ENCODE results near the gene MAEA.

Gene MAEA

GRCh38 chr4:1243451-1244080, 46.1 kb upstream of the MAEA start:
- no peak for FAIRE-seq

GRCh38 chr4:1244081-1244977, 45.4 kb upstream of the MAEA start:
- peak; percentile 14 for DNase-seq (ENCODE audit: insufficient read length, low spot score)

More at GRCh38 chr4:1243451-1244080, 46.1 kb upstream of the MAEA start:
- peak; percentile 16 for DNase-seq (ENCODE audit: insufficient read length, low spot score)
- TF ChIP-seq, protein P1, sequence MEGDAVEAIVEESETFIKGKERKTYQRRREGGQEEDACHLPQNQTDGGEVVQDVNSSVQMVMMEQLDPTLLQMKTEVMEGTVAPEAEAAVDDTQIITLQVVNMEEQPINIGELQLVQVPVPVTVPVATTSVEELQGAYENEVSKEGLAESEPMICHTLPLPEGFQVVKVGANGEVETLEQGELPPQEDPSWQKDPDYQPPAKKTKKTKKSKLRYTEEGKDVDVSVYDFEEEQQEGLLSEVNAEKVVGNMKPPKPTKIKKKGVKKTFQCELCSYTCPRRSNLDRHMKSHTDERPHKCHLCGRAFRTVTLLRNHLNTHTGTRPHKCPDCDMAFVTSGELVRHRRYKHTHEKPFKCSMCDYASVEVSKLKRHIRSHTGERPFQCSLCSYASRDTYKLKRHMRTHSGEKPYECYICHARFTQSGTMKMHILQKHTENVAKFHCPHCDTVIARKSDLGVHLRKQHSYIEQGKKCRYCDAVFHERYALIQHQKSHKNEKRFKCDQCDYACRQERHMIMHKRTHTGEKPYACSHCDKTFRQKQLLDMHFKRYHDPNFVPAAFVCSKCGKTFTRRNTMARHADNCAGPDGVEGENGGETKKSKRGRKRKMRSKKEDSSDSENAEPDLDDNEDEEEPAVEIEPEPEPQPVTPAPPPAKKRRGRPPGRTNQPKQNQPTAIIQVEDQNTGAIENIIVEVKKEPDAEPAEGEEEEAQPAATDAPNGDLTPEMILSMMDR (IDR thresholded peaks at IDR 0.05; ENCODE audit: insufficient read depth, missing control alignments), result no peak

DNA sequence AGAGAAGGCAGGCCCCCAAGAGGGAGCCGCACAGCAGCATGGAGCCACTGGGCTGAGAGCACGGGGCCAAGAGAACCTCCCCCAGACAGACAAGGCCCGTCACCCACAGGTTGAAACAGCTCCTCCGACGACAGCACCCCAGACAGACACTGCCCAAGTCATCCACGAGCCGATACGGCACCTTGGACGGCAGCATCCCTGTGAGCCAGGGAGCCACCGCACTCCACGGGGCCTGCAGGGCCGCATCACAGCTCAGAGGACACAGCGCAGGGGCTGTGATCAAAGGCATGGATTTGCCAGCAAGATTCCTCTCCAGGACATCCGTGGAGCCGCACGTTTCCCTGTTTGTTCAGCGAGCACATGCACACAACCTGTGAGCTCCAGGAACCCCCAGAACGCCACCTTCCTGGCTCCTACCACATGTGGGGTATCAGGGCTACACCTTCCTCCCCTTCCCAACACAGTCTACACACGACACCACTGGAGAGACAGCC, 44.7 kb upstream of the MAEA start:
- TF ChIP-seq, protein P1 (IDR thresholded peaks at IDR 0.05; ENCODE audit: insufficient read depth, missing control alignments), result no peak
- DNase-seq (ENCODE audit: insufficient read length, low spot score) (peak; percentile 13), FAIRE-seq (no peak)

More at GRCh38 chr4:1244081-1244977, 45.4 kb upstream of the MAEA start:
- FAIRE-seq, result no peak
- TF ChIP-seq, protein P1 (IDR thresholded peaks at IDR 0.05; ENCODE audit: insufficient read depth, missing control alignments), result no peak

DNA sequence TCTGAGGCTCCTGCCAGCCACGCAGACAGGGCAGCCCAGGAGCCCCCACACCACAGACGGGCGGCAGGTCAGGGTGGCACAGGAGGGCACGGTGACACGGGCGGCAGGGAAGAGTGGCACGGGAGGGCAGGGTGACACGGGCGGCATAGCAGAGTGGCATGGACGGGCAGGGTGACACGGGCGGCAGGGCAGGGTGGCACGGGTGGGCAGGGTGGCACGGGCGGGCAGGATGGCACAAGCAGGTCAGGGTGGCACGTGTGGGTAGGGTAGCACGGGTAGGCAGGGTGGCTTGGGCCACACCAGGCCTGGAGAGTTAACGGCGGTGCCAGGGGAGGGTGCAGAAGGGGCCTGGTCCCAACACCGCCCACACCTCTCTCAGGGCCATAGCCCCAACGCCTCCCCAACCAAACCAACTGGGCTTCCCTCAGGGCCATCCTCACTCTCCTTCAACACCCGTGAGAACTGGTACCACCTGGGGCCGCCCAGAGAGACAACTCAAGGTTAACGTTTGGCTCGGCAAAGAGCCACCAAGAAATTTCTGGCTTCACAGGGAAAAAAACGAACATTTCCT, 44.1 kb upstream of the MAEA start:
- FAIRE-seq (no peak), DNase-seq (ENCODE audit: insufficient read length, low spot score) (no peak)
- TF ChIP-seq, protein P1 (IDR thresholded peaks at IDR 0.05; ENCODE audit: insufficient read depth, missing control alignments), result no peak

DNA sequence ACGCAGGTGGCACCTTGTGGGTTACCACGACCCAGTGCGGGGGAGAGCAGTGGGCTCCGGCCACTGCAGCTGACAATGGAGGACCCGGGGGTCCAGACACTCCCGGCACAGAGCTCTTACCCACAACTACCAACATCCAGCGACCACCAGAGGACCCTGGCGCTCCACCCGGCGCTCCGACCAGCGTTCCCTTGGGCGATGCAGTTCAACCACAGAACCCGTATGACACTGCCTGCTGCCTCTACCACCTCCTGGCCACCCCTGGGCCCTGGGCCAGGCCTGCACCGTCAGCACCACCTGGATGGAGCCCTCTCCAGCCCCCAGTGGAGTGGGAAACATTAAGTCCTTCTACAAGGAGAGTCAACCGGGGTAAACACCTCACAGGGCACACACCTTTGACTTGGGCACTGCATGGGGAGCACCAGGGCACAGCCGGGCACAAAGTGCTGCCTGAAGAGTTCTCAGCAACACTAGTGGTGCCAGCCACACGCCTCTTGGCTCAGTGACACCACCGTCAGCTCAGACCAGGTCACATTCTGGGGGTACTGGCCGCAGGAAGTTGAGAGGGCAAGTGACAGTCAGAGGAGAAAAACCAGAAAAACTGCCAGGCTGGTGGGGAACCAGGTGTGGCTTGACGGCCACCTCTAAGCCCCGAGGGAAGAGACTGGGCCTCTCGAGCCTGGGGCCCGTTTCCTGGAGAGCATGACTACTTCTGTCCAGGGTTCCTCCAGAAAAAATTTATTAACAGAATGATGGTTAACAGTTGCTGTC, 43.4 kb upstream of the MAEA start:
- no peak for FAIRE-seq
- DNase-seq (ENCODE audit: insufficient read length, low spot score), result peak; percentile 13
- TF ChIP-seq, protein P1 (IDR thresholded peaks at IDR 0.05; ENCODE audit: insufficient read depth, missing control alignments), result no peak

DNA sequence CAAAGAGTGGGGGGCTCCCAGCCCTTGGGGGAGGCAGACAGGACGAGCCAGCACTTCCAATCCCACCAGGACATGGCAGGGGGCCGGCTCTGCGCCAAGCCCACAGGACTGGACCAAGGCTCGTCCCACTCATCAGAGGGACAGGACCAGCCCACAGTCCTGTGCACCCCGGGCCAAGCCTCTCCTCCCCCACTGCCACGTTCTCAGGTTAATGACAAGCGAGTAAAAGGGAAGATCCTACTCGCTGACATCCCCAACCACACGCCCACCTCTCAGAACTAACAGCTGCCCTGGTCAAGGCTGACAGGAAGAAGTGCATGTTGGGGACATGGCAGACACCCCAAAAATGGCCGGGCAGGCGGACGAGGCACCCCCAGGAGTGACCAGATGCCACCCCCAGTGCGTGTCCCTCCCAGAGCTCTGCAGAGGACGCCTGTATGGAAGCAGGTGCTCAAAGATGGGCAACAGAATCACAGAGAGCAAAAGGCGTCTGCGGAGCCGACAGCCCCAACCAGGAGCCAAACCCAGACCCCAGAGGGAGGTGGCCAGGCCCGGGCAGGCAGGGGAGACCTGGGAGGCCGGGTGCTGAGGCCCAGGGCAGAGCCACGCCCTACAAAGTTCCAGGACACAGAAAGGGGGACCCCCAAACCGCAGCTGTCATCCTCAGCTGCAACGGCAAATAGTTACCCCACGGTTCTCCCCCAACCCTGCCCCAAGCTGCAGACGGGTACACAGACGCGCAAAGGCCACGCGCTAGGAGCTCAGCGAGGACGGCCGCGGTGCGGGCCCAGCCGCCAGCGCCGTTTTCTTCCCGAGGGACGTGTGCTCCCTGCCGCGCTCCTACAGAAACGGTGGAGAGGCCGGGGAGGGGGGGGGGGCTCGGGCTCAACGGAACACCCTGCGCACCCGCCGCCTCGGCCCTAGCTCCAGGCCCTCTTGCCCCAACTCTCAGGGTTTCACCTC, 42.5 kb upstream of the MAEA start:
- TF ChIP-seq, protein P1 (IDR thresholded peaks at IDR 0.05; ENCODE audit: insufficient read depth, missing control alignments), result no peak
- peak; percentile 24 for DNase-seq (ENCODE audit: insufficient read length, low spot score)
- FAIRE-seq, result no peak
